ENCODE data around the gene SNRNP25.
"Not testable (repeated sequence)": the region's sequence is repeated elsewhere in the genome, so short reads cannot be mapped to it uniquely, and the experiment has no call there.

SNRNP25 gene

GRCh38 chr16:53346-54236 lies at the start of gene SNRNP25, which contains the start of gene POLR3K:
Gene SNRNP25 (plus strand): TSS chr16:53828. CDS start chr16:54017, 189 bp downstream.
Gene POLR3K (minus strand): TSS chr16:53608. CDS start chr16:53586, 22 bp downstream.
- peak; percentile 98 to 99 for DNase-seq (ENCODE audit: low read depth in 1 of 2, low spot score in 1 of 2)
- no peak for TF ChIP-seq JUND (IDR thresholded peaks at IDR 0.05; ENCODE audit: low read depth)
- in situ Hi-C loops (cut with HindIII; ENCODE audit: low pct_unique_long_range_greater_than_20kb, low sequenced_read_pairs): no loop called here

DNA sequence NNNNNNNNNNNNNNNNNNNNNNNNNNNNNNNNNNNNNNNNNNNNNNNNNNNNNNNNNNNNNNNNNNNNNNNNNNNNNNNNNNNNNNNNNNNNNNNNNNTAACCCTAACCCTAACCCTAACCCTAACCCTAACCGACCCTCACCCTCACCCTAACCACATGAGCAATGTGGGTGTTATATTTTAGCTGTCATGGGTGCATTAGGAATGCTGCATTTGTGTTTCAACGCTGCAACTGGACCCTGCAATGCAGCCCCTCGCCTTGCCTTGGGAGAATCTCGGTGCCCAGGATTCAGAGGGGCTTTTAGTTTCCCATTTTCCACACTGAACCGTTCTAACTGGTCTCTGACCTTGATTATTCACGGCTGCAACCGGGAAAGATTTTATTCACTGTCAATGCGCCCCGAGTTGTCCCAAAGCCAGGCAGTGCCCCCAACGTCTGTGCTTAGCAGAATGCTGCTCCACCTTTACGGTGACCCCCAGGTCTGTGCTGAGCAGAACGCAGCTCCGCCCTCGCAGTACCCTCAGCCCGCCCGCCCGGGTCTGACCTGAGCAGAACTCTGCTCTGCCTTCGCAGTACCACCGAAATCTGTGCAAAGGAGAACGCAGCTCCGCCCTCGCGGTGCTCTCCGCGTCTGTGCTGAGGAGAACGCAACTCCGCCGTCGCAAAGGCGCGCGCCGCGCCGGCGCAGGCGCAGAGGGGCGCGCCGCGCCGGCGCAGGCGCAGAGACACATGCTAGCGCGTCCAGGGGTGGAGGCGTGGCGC lies 43.5 kb upstream of the SNRNP25 start:
- DNase-seq (ENCODE audit: low read depth in 1 of 2, low spot score in 1 of 2): no peak
- TF ChIP-seq JUND (IDR thresholded peaks at IDR 0.05; ENCODE audit: low read depth): no peak
- in situ Hi-C loops (cut with HindIII; ENCODE audit: low pct_unique_long_range_greater_than_20kb, low sequenced_read_pairs): no loop called here

DNA sequence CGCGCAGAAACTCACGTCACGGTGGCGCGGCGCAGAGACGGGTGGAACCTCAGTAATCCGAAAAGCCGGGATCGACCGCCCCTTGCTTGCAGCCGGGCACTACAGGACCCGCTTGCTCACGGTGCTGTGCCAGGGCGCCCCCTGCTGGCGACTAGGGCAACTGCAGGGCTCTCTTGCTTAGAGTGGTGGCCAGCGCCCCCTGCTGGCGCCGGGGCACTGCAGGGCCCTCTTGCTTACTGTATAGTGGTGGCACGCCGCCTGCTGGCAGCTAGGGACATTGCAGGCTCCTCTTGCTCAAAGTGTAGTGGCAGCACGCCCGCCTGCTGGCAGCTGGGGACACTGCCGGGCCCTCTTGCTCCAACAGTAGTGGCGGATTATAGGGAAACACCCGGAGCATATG lies 42.9 kb upstream of the SNRNP25 start:
- in situ Hi-C loops (cut with HindIII; ENCODE audit: low pct_unique_long_range_greater_than_20kb, low sequenced_read_pairs); DNase-seq (ENCODE audit: low read depth in 1 of 2, low spot score in 1 of 2): not testable (repeated sequence)

GRCh38 chr16:17062-17765 lies 36.4 kb upstream of the SNRNP25 start:
- DNase-seq (ENCODE audit: low read depth in 1 of 2, low spot score in 1 of 2); in situ Hi-C loops (cut with HindIII; ENCODE audit: low pct_unique_long_range_greater_than_20kb, low sequenced_read_pairs): not testable (repeated sequence)

DNA sequence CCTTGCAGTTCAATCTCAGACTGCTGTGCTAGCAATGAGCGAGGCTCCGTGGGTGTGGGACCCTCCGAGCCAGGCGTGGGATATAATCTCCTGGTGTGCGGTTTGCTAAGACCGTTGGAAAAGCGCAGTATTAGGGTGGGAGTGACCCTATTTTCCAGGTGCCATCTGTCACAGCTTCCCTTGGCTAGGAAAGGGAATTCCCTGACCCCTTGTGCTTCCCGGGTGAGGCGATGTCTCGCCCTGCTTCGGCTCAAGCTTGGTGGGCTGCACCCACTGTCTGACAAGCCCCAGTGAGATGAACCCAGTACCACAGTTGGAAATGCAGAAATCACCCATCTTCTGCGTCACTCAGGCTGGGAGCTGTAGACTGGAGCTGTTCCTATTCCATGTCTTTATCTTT lies 32.7 kb upstream of the SNRNP25 start:
- not testable (repeated sequence) for DNase-seq (ENCODE audit: low read depth in 1 of 2, low spot score in 1 of 2)

GRCh38 chr16:24151-24550 lies 29.5 kb upstream of the SNRNP25 start:
- in situ Hi-C loops (cut with HindIII; ENCODE audit: low pct_unique_long_range_greater_than_20kb, low sequenced_read_pairs); DNase-seq (ENCODE audit: low read depth in 1 of 2, low spot score in 1 of 2): not testable (repeated sequence)

More for the DNA sequence above, 32.7 kb upstream of the SNRNP25 start:
- in situ Hi-C loops (cut with HindIII; ENCODE audit: low pct_unique_long_range_greater_than_20kb, low sequenced_read_pairs): not testable (repeated sequence)

DNA sequence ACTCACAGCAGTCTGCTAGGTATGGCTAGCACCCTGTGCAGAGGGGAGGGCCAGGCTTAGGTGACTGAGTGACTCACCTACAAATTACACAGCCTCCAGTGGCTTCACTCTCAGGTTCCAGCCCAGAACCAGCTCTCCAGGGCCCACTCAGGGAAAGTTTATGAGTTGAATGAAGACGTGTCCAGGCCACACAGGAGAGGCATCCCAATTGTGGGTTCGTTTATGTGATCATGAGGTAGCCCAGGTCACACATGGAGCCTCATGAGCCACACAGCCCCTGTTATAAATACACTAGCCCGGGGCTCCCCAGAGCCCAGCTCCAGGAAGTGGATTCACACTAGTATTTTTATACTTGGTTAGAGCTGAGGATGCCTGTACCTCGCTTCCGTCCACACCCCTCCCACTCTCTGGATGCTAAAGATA lies 27.7 kb upstream of the SNRNP25 start:
- in situ Hi-C loops (cut with HindIII; ENCODE audit: low pct_unique_long_range_greater_than_20kb, low sequenced_read_pairs); DNase-seq (ENCODE audit: low read depth in 1 of 2, low spot score in 1 of 2): not testable (repeated sequence)

GRCh38 chr16:30627-31026 lies 23.0 kb upstream of the SNRNP25 start:
- DNase-seq (ENCODE audit: low read depth in 1 of 2, low spot score in 1 of 2); in situ Hi-C loops (cut with HindIII; ENCODE audit: low pct_unique_long_range_greater_than_20kb, low sequenced_read_pairs): not testable (repeated sequence)

DNA sequence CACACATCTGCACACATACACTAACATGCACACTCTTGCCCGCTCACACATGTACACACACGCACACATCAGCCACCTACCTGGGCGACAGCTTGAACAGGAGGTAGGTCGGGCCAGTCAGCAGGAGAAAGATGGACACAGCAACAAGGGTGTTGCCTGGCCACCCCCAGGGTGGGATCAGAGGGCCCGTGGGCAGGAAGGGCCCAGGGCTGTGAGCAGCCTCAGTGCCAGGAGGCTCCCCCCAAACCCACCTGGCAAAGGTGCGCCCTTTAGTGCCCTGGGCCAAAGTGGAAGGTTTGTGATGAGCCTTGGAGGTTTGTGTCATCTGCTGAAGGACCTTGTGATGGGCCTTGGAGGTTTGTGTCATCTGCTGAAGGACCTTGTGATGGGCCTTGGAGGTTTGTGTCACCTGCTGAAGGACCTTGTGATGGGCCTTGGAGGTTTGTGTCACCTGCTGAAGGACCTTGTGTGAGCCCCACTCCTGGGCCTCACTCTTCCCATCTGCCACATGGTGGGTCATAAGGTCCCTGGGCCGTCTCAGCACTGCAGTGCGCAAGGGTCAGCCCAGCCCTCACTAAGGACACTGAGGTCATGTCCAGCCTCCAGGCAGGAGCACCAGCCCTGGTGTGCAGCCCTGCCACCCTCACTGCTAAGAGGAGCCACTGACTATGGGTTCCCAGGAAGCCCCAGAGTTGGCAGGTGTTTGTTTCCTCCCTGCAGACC lies 20.3 kb upstream of the SNRNP25 start:
- in situ Hi-C loops (cut with HindIII; ENCODE audit: low pct_unique_long_range_greater_than_20kb, low sequenced_read_pairs): not testable (repeated sequence)

DNA sequence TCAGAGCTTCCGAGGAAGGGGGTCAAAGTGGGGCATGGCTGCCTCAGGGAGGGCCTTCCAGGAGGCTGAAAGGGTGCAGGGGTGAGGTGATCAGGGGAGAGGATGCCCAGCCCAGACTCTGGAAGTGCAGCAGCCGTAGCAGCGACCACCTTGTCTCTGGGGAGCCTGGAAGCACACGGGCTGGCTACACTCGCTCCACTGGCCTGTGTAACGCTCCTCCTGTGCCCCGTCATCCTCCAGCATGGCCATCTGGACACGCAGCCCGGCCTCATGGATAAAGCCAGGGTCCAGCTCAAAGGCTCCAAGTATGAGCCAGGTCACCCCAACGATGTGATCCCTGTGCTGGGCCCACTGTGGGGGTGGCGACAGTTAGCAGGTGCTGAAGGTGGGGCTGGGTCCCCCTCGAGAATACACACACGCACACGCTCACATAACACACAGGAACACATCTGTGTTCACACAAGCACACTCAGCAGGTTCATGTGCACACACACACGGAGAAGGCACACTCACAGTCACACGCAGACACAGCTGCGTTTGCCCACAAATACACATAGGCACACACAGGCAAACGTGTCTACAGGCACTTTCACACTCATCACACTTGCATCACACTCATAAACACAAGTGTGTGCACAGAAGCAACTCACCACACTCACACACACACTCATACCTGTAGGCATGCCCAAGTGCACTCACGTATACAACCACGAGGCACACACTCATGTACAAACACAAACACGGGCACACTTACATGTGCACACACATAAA lies 19.6 kb upstream of the SNRNP25 start:
- in situ Hi-C loops (cut with HindIII; ENCODE audit: low pct_unique_long_range_greater_than_20kb, low sequenced_read_pairs): no loop called here
- no peak for DNase-seq (ENCODE audit: low read depth in 1 of 2, low spot score in 1 of 2)

More for the DNA sequence above, 20.3 kb upstream of the SNRNP25 start:
- not testable (repeated sequence) for DNase-seq (ENCODE audit: low read depth in 1 of 2, low spot score in 1 of 2)

GRCh38 chr16:34648-34987 lies 19.0 kb upstream of the SNRNP25 start:
- no peak for DNase-seq (ENCODE audit: low read depth in 1 of 2, low spot score in 1 of 2)
- in situ Hi-C loops (cut with HindIII; ENCODE audit: low pct_unique_long_range_greater_than_20kb, low sequenced_read_pairs): no loop called here
- no peak for TF ChIP-seq JUND (IDR thresholded peaks at IDR 0.05; ENCODE audit: low read depth)

More for the DNA sequence above, 19.6 kb upstream of the SNRNP25 start:
- no peak for TF ChIP-seq JUND (IDR thresholded peaks at IDR 0.05; ENCODE audit: low read depth)
